ENCODE measurements around the gene STK32B. TPM values are rescaled to one million over a fixed set of nuclear protein-coding genes. Genes with fewer than 3 reads are reported as not detected.

Gene STK32B
- total and polyA plus RNA-seq, 2 of the 8 experiments (the other 6 are each of a cell fraction or from before 2014, with no cell fraction given) = 2.3 to 2.5 TPM

GRCh38 chr4:5124876-5125275, 73.6 kb downstream of the STK32B start:
- Histone ChIP-seq H4K8ac (ENCODE audit: extremely low read depth, insufficient read depth, low read length) (no peak overlapping the region), H3K79me1 (ENCODE audit: low read depth, low read length) (no peaks in the 10 kb centered on the region), H2BK20ac (ENCODE audit: low read length) (no peak overlapping the region), H3K4ac (replicated peaks; ENCODE audit: insufficient read length, low read depth, low read length) (no peak overlapping the region), H3K18ac (ENCODE audit: extremely low read depth, low read length) (no peak overlapping the region), H3K56ac (replicated peaks; ENCODE audit: insufficient read length, low read depth, low read length) (no peak overlapping the region), H4K20me1 (replicated peaks in 1 of 2; ENCODE audit: control insufficient read depth in 1 of 2, insufficient read depth in 2 of 2, low read length in 2 of 2) (peaks cover 0 to 3% of the 10 kb centered on the region in 2 experiments), H3K4me2 (ENCODE audit: insufficient read depth in 1 of 2, low read depth in 2 of 2, low read length in 2 of 2) (no peak overlapping the region), H3K23ac (ENCODE audit: insufficient read length) (no peak overlapping the region), H2BK120ac (replicated peaks; ENCODE audit: low read depth, low read length) (no peak overlapping the region), H3K4me1 (replicated peaks in 1 of 4; ENCODE audit: control insufficient read depth in 3 of 4, insufficient read depth in 4 of 4, low read length in 3 of 4) (peaks cover 0 to 2% (median 0%) of the 10 kb centered on the region in 4 experiments; a peak in 1 of 7 replicates), H3K14ac (ENCODE audit: insufficient read length) (no peak overlapping the region), H3K36me3 (ENCODE audit: control insufficient read depth in 2 of 4, insufficient read depth in 4 of 4, low read length in 3 of 4) (no peaks in the 10 kb centered on the region), H3K4me3 (ENCODE audit: extremely low read depth in 1 of 4, insufficient read depth in 2 of 4, low read depth in 3 of 4, low read length in 4 of 4) (no peak overlapping the region), H4K5ac (ENCODE audit: insufficient read length, low read depth, low read length) (no peak overlapping the region), H3K27me3 (replicated peaks in 1 of 4; ENCODE audit: control insufficient read depth in 3 of 4, extremely low read depth in 1 of 4, insufficient read depth in 3 of 4, low read length in 3 of 4) (no peaks in the 10 kb centered on the region; a peak in 2 of 7 replicates), H3K9ac (replicated peaks in 1 of 4; ENCODE audit: extremely low read depth in 1 of 4, low read depth in 3 of 4, low read length in 3 of 4) (no peak overlapping the region), H3K23me2 (ENCODE audit: low read depth, low read length) (peaks cover 3% of the 10 kb centered on the region; the same call in 1 of the 2 replicates), H2BK15ac (ENCODE audit: low read length) (no peak overlapping the region), H2AFZ (ENCODE audit: low read length) (no peak overlapping the region), H3K9me3 (ENCODE audit: insufficient read depth in 2 of 2, low read depth in 1 of 2, low read length in 1 of 2) (no peaks in the 10 kb centered on the region), H2BK12ac (ENCODE audit: low read depth, low read length) (no peak overlapping the region), H2BK5ac (ENCODE audit: low read depth, low read length) (no peak overlapping the region), H2AK5ac (ENCODE audit: low read depth, low read length) (no peak overlapping the region), H3K27ac (ENCODE audit: low read depth, low read length) (no peak overlapping the region), H4K91ac (replicated peaks; ENCODE audit: insufficient read length, low read length) (no peak overlapping the region), H3K79me2 (ENCODE audit: control insufficient read depth in 1 of 2, insufficient read depth in 2 of 2, low read length in 2 of 2) (no peaks in the 10 kb centered on the region)
- no peak for FAIRE-seq
- POLR2A ChIA-PET (ENCODE audit: partially characterized antibody) = no interaction called here
- CTCF ChIA-PET (ENCODE audit: partially characterized antibody) = interaction anchor here (0.9 to 3.8 kb wide), 11 partner anchors 9 to 583 kb away, joined by 3 to 15 read pairs (median 4); partner anchors contain the start of genes EVC2 and STK32B
- TF ChIP-seq RAD21 (IDR thresholded peaks at IDR 0.05 in 1 of 2, conservative IDR thresholded peaks at IDR 0.05 in 1 of 2; ENCODE audit: low read depth in 2 of 2, low read length in 2 of 2) (peak; percentile 3 to 17; a peak in 2 of 4 replicates), POLR2AphosphoS5 (IDR thresholded peaks at IDR 0.05; ENCODE audit: low read depth, low read length) (no peak)
- 93% methylated on average over 2 of the region's 2 CpGs; no CpG with 5 or more reads in 1 of the 2 experiments for WGBS, 2 experiments (ENCODE audit: extremely low coverage in 1 of 2, insufficient coverage in 1 of 2, insufficient read length in 1 of 2, insufficient replicate concordance in 2 of 2, low coverage in 1 of 2, low lambda C conversion rate in 2 of 2, missing lambda C conversion rate in 1 of 2)
- DNase-seq (ENCODE audit: low read depth in 1 of 2, low spot score in 2 of 2) = no peak

Data from H1 (cell line).